Measurements from ENCODE around the gene ZNF467.

The ZNF467 gene

GRCh38 chr7:149773446-149774236, at the start of gene ZNF467:
Gene ZNF467 (minus strand): TSS chr7:149773588. CDS start chr7:149771032, 2,556 bp downstream.
- no peaks in the 10 kb centered on the region for H3K27me3 Mint-ChIP-seq
- peaks cover 8% of the 10 kb centered on the region for H3K4me1 Mint-ChIP-seq
- no peaks in the 10 kb centered on the region for H3K36me3 Mint-ChIP-seq
- H3K4me3 Mint-ChIP-seq = peak within 1 kb of the TSS; percentile 82
- H3K27ac Mint-ChIP-seq = no peak within 1 kb of the TSS
- H3K9me3 Mint-ChIP-seq = no peaks in the 10 kb centered on the region

GRCh38 chr7:149822353-149822943, 49.1 kb upstream of the ZNF467 start:
- no peak overlapping the region for H3K4me3 Mint-ChIP-seq
- no peaks in the 10 kb centered on the region for H3K27me3 Mint-ChIP-seq
- no peaks in the 10 kb centered on the region for H3K4me1 Mint-ChIP-seq
- no peaks in the 10 kb centered on the region for H3K36me3 Mint-ChIP-seq
- no peaks in the 10 kb centered on the region for H3K9me3 Mint-ChIP-seq
- H3K27ac Mint-ChIP-seq = no peak overlapping the region

GRCh38 chr7:149821191-149822148, 48.1 kb upstream of the ZNF467 start:
- H3K9me3 Mint-ChIP-seq = no peaks in the 10 kb centered on the region
- H3K4me3 Mint-ChIP-seq = no peak overlapping the region

GRCh38 chr7:149820622-149821190, 47.3 kb upstream of the ZNF467 start:
- Mint-ChIP-seq H3K36me3 (no peaks in the 10 kb centered on the region), H3K4me1 (no peaks in the 10 kb centered on the region), H3K27me3 (no peaks in the 10 kb centered on the region), H3K9me3 (no peaks in the 10 kb centered on the region), H3K27ac (no peak overlapping the region), H3K4me3 (no peak overlapping the region)

More at GRCh38 chr7:149821191-149822148, 48.1 kb upstream of the ZNF467 start:
- H3K27ac Mint-ChIP-seq = no peak overlapping the region
- no peaks in the 10 kb centered on the region for H3K36me3 Mint-ChIP-seq
- no peaks in the 10 kb centered on the region for H3K4me1 Mint-ChIP-seq
- H3K27me3 Mint-ChIP-seq = no peaks in the 10 kb centered on the region

- Mint-ChIP-seq H3K36me3 (no peaks in the 10 kb centered on the region), H3K27ac (no peak overlapping the region)
Observed at GRCh38 chr7:149819961-149820340, 46.6 kb upstream of the ZNF467 start.

GRCh38 chr7:149819141-149819960, 46.0 kb upstream of the ZNF467 start:
- H3K4me1 Mint-ChIP-seq = no peaks in the 10 kb centered on the region
- H3K27ac Mint-ChIP-seq = no peak overlapping the region
- H3K4me3 Mint-ChIP-seq = no peak overlapping the region
- no peaks in the 10 kb centered on the region for H3K27me3 Mint-ChIP-seq
- no peaks in the 10 kb centered on the region for H3K36me3 Mint-ChIP-seq
- no peaks in the 10 kb centered on the region for H3K9me3 Mint-ChIP-seq

More at GRCh38 chr7:149819961-149820340, 46.6 kb upstream of the ZNF467 start:
- H3K9me3 Mint-ChIP-seq = no peaks in the 10 kb centered on the region
- H3K4me1 Mint-ChIP-seq = no peaks in the 10 kb centered on the region
- H3K4me3 Mint-ChIP-seq = no peak overlapping the region
- H3K27me3 Mint-ChIP-seq = no peaks in the 10 kb centered on the region

GRCh38 chr7:149818536-149818840, 45.1 kb upstream of the ZNF467 start:
- H3K9me3 Mint-ChIP-seq = no peaks in the 10 kb centered on the region
- no peak overlapping the region for H3K4me3 Mint-ChIP-seq
- H3K4me1 Mint-ChIP-seq = no peaks in the 10 kb centered on the region
- H3K36me3 Mint-ChIP-seq = no peaks in the 10 kb centered on the region
- H3K27me3 Mint-ChIP-seq = no peaks in the 10 kb centered on the region
- no peak overlapping the region for H3K27ac Mint-ChIP-seq

GRCh38 chr7:149817836-149818535, 44.6 kb upstream of the ZNF467 start:
- Mint-ChIP-seq H3K4me3 (no peak overlapping the region), H3K27ac (no peak overlapping the region), H3K4me1 (no peaks in the 10 kb centered on the region), H3K36me3 (no peaks in the 10 kb centered on the region), H3K9me3 (no peaks in the 10 kb centered on the region), H3K27me3 (no peaks in the 10 kb centered on the region)

- no peaks in the 10 kb centered on the region for H3K9me3 Mint-ChIP-seq
- no peaks in the 10 kb centered on the region for H3K4me1 Mint-ChIP-seq
- H3K4me3 Mint-ChIP-seq = no peak overlapping the region
- H3K27me3 Mint-ChIP-seq = no peaks in the 10 kb centered on the region
- H3K36me3 Mint-ChIP-seq = no peaks in the 10 kb centered on the region
- H3K27ac Mint-ChIP-seq = no peak overlapping the region
Observed at GRCh38 chr7:149817301-149817771, 43.9 kb upstream of the ZNF467 start.

- no peak overlapping the region for H3K27ac Mint-ChIP-seq
- H3K27me3 Mint-ChIP-seq = no peaks in the 10 kb centered on the region
- H3K4me3 Mint-ChIP-seq = no peak overlapping the region
- no peaks in the 10 kb centered on the region for H3K9me3 Mint-ChIP-seq
- no peaks in the 10 kb centered on the region for H3K4me1 Mint-ChIP-seq
- H3K36me3 Mint-ChIP-seq = no peaks in the 10 kb centered on the region
Observed at GRCh38 chr7:149816794-149817193, 43.4 kb upstream of the ZNF467 start.

- no peaks in the 10 kb centered on the region for H3K4me1 Mint-ChIP-seq
- no peak overlapping the region for H3K4me3 Mint-ChIP-seq
- H3K27me3 Mint-ChIP-seq = no peaks in the 10 kb centered on the region
- no peak overlapping the region for H3K27ac Mint-ChIP-seq
- H3K9me3 Mint-ChIP-seq = no peaks in the 10 kb centered on the region
- no peaks in the 10 kb centered on the region for H3K36me3 Mint-ChIP-seq
Observed at GRCh38 chr7:149816267-149816751, 42.9 kb upstream of the ZNF467 start.

GRCh38 chr7:149815661-149816266, 42.4 kb upstream of the ZNF467 start:
- Mint-ChIP-seq H3K27ac (no peak overlapping the region), H3K27me3 (no peaks in the 10 kb centered on the region), H3K9me3 (no peaks in the 10 kb centered on the region), H3K36me3 (no peaks in the 10 kb centered on the region), H3K4me3 (no peak overlapping the region), H3K4me1 (no peaks in the 10 kb centered on the region)

GRCh38 chr7:149815121-149815520, 41.7 kb upstream of the ZNF467 start:
- no peaks in the 10 kb centered on the region for H3K4me1 Mint-ChIP-seq
- H3K9me3 Mint-ChIP-seq = no peaks in the 10 kb centered on the region
- H3K27ac Mint-ChIP-seq = no peak overlapping the region
- H3K36me3 Mint-ChIP-seq = no peaks in the 10 kb centered on the region
- H3K4me3 Mint-ChIP-seq = no peak overlapping the region
- H3K27me3 Mint-ChIP-seq = no peaks in the 10 kb centered on the region

- no peaks in the 10 kb centered on the region for H3K4me1 Mint-ChIP-seq
- no peaks in the 10 kb centered on the region for H3K9me3 Mint-ChIP-seq
- no peak overlapping the region for H3K4me3 Mint-ChIP-seq
- H3K27me3 Mint-ChIP-seq = no peaks in the 10 kb centered on the region
- no peaks in the 10 kb centered on the region for H3K36me3 Mint-ChIP-seq
- H3K27ac Mint-ChIP-seq = no peak overlapping the region
Observed at GRCh38 chr7:149814494-149814893, 41.1 kb upstream of the ZNF467 start.

All from activated naive CD4-positive, alpha-beta T cell treated with anti-CD3 and anti-CD28 coated beads, Interleukin-2, amount 50 U/mL, for 24 hours (primary cell).